M059J (cell line): ENCODE data around the gene KRTAP4-11. TPM values are rescaled to one million over a fixed set of nuclear protein-coding genes. Genes with fewer than 3 reads are reported as not detected.
"Not testable (repeated sequence)": the region's sequence is repeated elsewhere in the genome, so short reads cannot be mapped to it uniquely, and the experiment has no call there.

Source experiments
- DNase-seq: peaks from one replicate; pipeline ENCODE4 v3.0.0-alpha.2; 2012; ENCODE audit warnings: low read depth
- total RNA-seq: library from RNA; depleted of rRNA; stranded (reverse); fragments of >200 nt; shearing (Covaris generic); gene quantifications from 2 replicates; pipeline ENCODE4 v1.2.3, GENCODE V29; 2014; rRNA removed

Gene KRTAP4-11
- not detected in 2 replicates for total RNA-seq

- DNase-seq, result not testable (repeated sequence)
These were observed at the start of gene KRTAP4-11 for GRCh38 chr17:41117846-41118386. Gene KRTAP4-11, minus strand, starts transcription at chr17:41118373. Its CDS starts 58 bp downstream, at chr17:41118315.

- no peak for DNase-seq
These were observed 49.4 kb upstream of the KRTAP4-11 start for GRCh38 chr17:41167561-41167960.

- DNase-seq, result peak; percentile 50
These were observed 45.7 kb upstream of the KRTAP4-11 start for GRCh38 chr17:41163828-41164227.

GRCh38 chr17:41160648-41161047, 42.5 kb upstream of the KRTAP4-11 start, which contains the start of gene KRTAP4-4:
Gene KRTAP4-4, minus strand, starts transcription at chr17:41160748. Its CDS starts 57 bp downstream, at chr17:41160691.
- DNase-seq, result no peak

GRCh38 chr17:41160190-41160589, 42.0 kb upstream of the KRTAP4-11 start:
- not testable (repeated sequence) for DNase-seq

- no peak for DNase-seq
These were observed 35.7 kb upstream of the KRTAP4-11 start for GRCh38 chr17:41153856-41154255.

- no peak for DNase-seq
These were observed 33.4 kb upstream of the KRTAP4-11 start for GRCh38 chr17:41151525-41151924.

GRCh38 chr17:41150026-41150425, 31.9 kb upstream of the KRTAP4-11 start:
- no peak for DNase-seq

GRCh38 chr17:41149652-41149985, 31.4 kb upstream of the KRTAP4-11 start, which contains the start of gene KRTAP4-5:
Gene KRTAP4-5, minus strand, starts transcription at chr17:41149825. Its CDS starts 58 bp downstream, at chr17:41149767.
- no peak for DNase-seq

- DNase-seq, result not testable (repeated sequence)
These were observed 30.9 kb upstream of the KRTAP4-11 start for GRCh38 chr17:41148971-41149651.

GRCh38 chr17:41147531-41148204, 29.5 kb upstream of the KRTAP4-11 start:
- DNase-seq, result no peak

- DNase-seq, result no peak
These were observed 27.1 kb upstream of the KRTAP4-11 start for GRCh38 chr17:41145261-41145660.

GRCh38 chr17:41144846-41145245, 26.7 kb upstream of the KRTAP4-11 start:
- DNase-seq, result no peak

- no peak for DNase-seq
These were observed 23.2 kb upstream of the KRTAP4-11 start for GRCh38 chr17:41141361-41141760.

GRCh38 chr17:41140360-41141131, 22.4 kb upstream of the KRTAP4-11 start, which contains the start of gene KRTAP4-6:
Gene KRTAP4-6, minus strand, starts transcription at chr17:41140544. Its CDS starts 57 bp downstream, at chr17:41140487.
- peak; percentile 83 for DNase-seq

- DNase-seq, result not testable (repeated sequence)
These were observed 21.7 kb upstream of the KRTAP4-11 start for GRCh38 chr17:41139865-41140264.

GRCh38 chr17:41133880-41134735, 15.9 kb upstream of the KRTAP4-11 start:
- no peak for DNase-seq

GRCh38 chr17:41131979-41132378, 13.8 kb upstream of the KRTAP4-11 start:
- peak; percentile 65 for DNase-seq

GRCh38 chr17:41127371-41127770, 9.2 kb upstream of the KRTAP4-11 start:
- no peak for DNase-seq

GRCh38 chr17:41126412-41126811, 8.2 kb upstream of the KRTAP4-11 start:
- no peak for DNase-seq

GRCh38 chr17:41125064-41125463, 6.9 kb upstream of the KRTAP4-11 start:
- DNase-seq, result no peak
